ENCODE measurements around the gene SCN1A. TPM values are rescaled to one million over a fixed set of nuclear protein-coding genes. Genes with fewer than 3 reads are reported as not detected.

The SCN1A gene
- polyA plus RNA-seq, 1 of the 3 experiments (the other 2 are of a cell fraction) = not detected

DNA sequence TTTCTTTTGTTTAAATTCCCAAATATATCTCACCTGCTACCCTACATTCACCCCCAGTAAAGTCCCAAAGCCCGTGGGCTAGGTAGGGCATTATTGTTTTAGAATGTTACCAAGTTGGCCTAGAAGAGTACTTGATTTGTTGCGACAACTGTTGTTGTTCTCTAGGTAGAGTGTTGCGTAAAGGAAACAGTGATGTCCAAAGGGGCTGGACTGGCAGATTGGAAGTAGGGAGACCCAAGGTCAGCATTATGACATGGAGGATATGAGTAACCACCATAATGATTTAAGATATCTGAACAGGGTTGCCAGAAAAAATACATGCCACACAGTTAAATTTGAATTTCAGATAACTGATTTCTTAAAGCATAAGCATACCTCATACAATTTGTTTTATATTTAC is 39.2 kb downstream of the SCN1A start:
- no peak for TF ChIP-seq NRF1 (IDR thresholded peaks at IDR 0.05; ENCODE audit: low read depth, low read length)
- TF ChIP-seq RAD21 (IDR thresholded peaks at IDR 0.05; ENCODE audit: low read length) = no peak
- no peak for TF ChIP-seq TEAD4 (IDR thresholded peaks at IDR 0.05; ENCODE audit: borderline replicate concordance, insufficient read depth)
- TF ChIP-seq FOXM1 (IDR thresholded peaks at IDR 0.05; ENCODE audit: low read depth) = no peak
- TF ChIP-seq SMC3 (IDR thresholded peaks at IDR 0.05; ENCODE audit: low read depth, low read length) = no peak
- TF ChIP-seq, protein P1, sequence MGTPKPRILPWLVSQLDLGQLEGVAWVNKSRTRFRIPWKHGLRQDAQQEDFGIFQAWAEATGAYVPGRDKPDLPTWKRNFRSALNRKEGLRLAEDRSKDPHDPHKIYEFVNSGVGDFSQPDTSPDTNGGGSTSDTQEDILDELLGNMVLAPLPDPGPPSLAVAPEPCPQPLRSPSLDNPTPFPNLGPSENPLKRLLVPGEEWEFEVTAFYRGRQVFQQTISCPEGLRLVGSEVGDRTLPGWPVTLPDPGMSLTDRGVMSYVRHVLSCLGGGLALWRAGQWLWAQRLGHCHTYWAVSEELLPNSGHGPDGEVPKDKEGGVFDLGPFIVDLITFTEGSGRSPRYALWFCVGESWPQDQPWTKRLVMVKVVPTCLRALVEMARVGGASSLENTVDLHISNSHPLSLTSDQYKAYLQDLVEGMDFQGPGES (IDR thresholded peaks at IDR 0.05; ENCODE audit: low read depth, low read length) = no peak
- TF ChIP-seq, protein P2, sequence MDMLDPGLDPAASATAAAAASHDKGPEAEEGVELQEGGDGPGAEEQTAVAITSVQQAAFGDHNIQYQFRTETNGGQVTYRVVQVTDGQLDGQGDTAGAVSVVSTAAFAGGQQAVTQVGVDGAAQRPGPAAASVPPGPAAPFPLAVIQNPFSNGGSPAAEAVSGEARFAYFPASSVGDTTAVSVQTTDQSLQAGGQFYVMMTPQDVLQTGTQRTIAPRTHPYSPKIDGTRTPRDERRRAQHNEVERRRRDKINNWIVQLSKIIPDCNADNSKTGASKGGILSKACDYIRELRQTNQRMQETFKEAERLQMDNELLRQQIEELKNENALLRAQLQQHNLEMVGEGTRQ (IDR thresholded peaks at IDR 0.05; ENCODE audit: borderline replicate concordance, low read depth, low read length) = no peak
- no peak for TF ChIP-seq GABPA (IDR thresholded peaks at IDR 0.05; ENCODE audit: low read depth)
- TF ChIP-seq RCOR1 (IDR thresholded peaks at IDR 0.05; ENCODE audit: low read length) = no peak
- H3F3A ChIP-seq (replicated peaks; ENCODE audit: insufficient read depth) = no peaks in the 10 kb centered on the region

DNA sequence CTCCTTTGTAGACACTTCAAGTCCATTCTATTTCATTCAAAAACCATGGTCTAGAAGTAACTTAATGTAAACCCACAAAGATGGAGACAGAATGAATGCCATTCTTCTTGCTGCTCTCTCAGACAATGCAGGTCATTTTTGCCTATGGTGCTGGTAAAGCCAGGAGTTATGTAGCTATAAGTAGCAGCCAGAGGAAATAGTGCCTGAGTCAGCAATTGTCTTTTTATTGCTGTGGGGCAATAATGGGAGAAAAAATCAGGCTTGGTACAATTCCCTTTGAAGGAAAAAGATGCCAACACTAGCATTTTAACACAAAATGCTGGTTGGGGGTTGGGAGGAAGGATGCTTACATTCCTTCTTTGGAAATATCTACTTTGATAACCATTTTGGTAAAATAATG is 43.5 kb downstream of the SCN1A start:
- POLR2A ChIA-PET = no interaction called here
- H3K4me2 ChIP-seq = no peak overlapping the region
- no peaks in the 10 kb centered on the region for H3K36me3 ChIP-seq (replicated peaks in 1 of 2; ENCODE audit: control insufficient read depth in 1 of 2, insufficient read depth in 2 of 2, low read length in 1 of 2)
- H3K79me2 ChIP-seq (ENCODE audit: insufficient read depth) = no peaks in the 10 kb centered on the region
- H3K4me3 ChIP-seq (ENCODE audit: low read depth in 2 of 2, low read length in 1 of 2) = no peak overlapping the region
- H3K9ac ChIP-seq = no peak overlapping the region
- H2AFZ ChIP-seq (ENCODE audit: low read depth) = no peak overlapping the region
- no peaks in the 10 kb centered on the region for H4K20me1 ChIP-seq (ENCODE audit: insufficient read depth)
- no peaks in the 10 kb centered on the region for H3K9me3 ChIP-seq
- H3K9me2 ChIP-seq = no peaks in the 10 kb centered on the region
- no peak overlapping the region for H3K27ac ChIP-seq (ENCODE audit: low read depth in 2 of 2, low read length in 1 of 2)
- H3F3A ChIP-seq (replicated peaks; ENCODE audit: insufficient read depth) = no peaks in the 10 kb centered on the region
- no peak for DNase-seq
- peaks cover 0 to 2% of the 10 kb centered on the region in 2 experiments; a peak in 1 of 4 replicates for H3K4me1 ChIP-seq (ENCODE audit: control insufficient read depth in 1 of 2, insufficient read depth in 2 of 2, low read depth in 1 of 2, low read length in 1 of 2)
- TF ChIP-seq TEAD4 (IDR thresholded peaks at IDR 0.05; ENCODE audit: borderline replicate concordance, insufficient read depth) (no peak), RCOR1 (IDR thresholded peaks at IDR 0.05; ENCODE audit: low read length) (no peak), GABPA (IDR thresholded peaks at IDR 0.05; ENCODE audit: low read depth) (no peak), POLR2AphosphoS5 (IDR thresholded peaks at IDR 0.05; ENCODE audit: low read depth, low read length) (no peak)
- TF ChIP-seq, protein P3, sequence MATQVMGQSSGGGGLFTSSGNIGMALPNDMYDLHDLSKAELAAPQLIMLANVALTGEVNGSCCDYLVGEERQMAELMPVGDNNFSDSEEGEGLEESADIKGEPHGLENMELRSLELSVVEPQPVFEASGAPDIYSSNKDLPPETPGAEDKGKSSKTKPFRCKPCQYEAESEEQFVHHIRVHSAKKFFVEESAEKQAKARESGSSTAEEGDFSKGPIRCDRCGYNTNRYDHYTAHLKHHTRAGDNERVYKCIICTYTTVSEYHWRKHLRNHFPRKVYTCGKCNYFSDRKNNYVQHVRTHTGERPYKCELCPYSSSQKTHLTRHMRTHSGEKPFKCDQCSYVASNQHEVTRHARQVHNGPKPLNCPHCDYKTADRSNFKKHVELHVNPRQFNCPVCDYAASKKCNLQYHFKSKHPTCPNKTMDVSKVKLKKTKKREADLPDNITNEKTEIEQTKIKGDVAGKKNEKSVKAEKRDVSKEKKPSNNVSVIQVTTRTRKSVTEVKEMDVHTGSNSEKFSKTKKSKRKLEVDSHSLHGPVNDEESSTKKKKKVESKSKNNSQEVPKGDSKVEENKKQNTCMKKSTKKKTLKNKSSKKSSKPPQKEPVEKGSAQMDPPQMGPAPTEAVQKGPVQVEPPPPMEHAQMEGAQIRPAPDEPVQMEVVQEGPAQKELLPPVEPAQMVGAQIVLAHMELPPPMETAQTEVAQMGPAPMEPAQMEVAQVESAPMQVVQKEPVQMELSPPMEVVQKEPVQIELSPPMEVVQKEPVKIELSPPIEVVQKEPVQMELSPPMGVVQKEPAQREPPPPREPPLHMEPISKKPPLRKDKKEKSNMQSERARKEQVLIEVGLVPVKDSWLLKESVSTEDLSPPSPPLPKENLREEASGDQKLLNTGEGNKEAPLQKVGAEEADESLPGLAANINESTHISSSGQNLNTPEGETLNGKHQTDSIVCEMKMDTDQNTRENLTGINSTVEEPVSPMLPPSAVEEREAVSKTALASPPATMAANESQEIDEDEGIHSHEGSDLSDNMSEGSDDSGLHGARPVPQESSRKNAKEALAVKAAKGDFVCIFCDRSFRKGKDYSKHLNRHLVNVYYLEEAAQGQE (IDR thresholded peaks at IDR 0.05; ENCODE audit: low read depth, low read length) = no peak
- CTCF ChIA-PET = no interaction called here
- no peaks in the 10 kb centered on the region for H3K27me3 ChIP-seq (ENCODE audit: insufficient read depth)

More for the DNA sequence above, 39.2 kb downstream of the SCN1A start:
- Histone ChIP-seq H2AFZ (ENCODE audit: low read depth) (no peak overlapping the region), H4K20me1 (ENCODE audit: insufficient read depth) (no peaks in the 10 kb centered on the region), H3K9me3 (no peaks in the 10 kb centered on the region), H3K4me3 (ENCODE audit: low read depth in 2 of 2, low read length in 1 of 2) (no peak overlapping the region), H3K4me1 (ENCODE audit: control insufficient read depth in 1 of 2, insufficient read depth in 2 of 2, low read depth in 1 of 2, low read length in 1 of 2) (peaks cover 0 to 2% of the 10 kb centered on the region in 2 experiments; a peak in 1 of 4 replicates), H3K36me3 (replicated peaks in 1 of 2; ENCODE audit: control insufficient read depth in 1 of 2, insufficient read depth in 2 of 2, low read length in 1 of 2) (no peaks in the 10 kb centered on the region), H3K27ac (ENCODE audit: low read depth in 2 of 2, low read length in 1 of 2) (no peak overlapping the region), H3K79me2 (ENCODE audit: insufficient read depth) (no peaks in the 10 kb centered on the region), H3K4me2 (no peak overlapping the region), H3K9ac (no peak overlapping the region), H3K9me2 (no peaks in the 10 kb centered on the region), H3K27me3 (ENCODE audit: insufficient read depth) (no peaks in the 10 kb centered on the region)
- ChIA-PET POLR2A (no interaction called here), CTCF (interaction anchor here (1.2 kb wide), 1 partner anchor 135 kb away, joined by 3 read pairs; the partner anchor contains the start of gene TTC21B)
- WGBS (ENCODE audit: low lambda C conversion rate) = 87% methylated on average over 3 of the region's 3 CpGs
- DNase-seq = no peak

Data from SK-N-SH (cell line).